Testis (tissue), 2 donors: Measurements from ENCODE around the gene DIS3L.

Experiments
- CTCF ChIP-seq, 3 experiments: fragments of 450-650 bp in 2 of 3; fragments of 200-600 bp in 1 of 3; sonication (generic) in 1 of 3; IDR thresholded peaks; one replicate each; pipeline ENCODE4 v1.5.1; 2016 to 2019; ENCODE audit warnings: antibody characterized with exemption in 3 of 3, mild to moderate bottlenecking in 2 of 3, moderate library complexity in 1 of 3
- POLR2A ChIP-seq: fragments of 450-650 bp; IDR thresholded peaks from one replicate; pipeline ENCODE4 v1.6.1; 2017; ENCODE audit warnings: antibody characterized with exemption, mild to moderate bottlenecking, moderate library complexity

GRCh38 chr15:66298803-66299251 lies 5.5 kb downstream of the DIS3L start:
- TF ChIP-seq CTCF (IDR thresholded peaks at IDR 0.05) = no peak
- TF ChIP-seq POLR2A = no peak
